HG02840 (cell line): ENCODE data around the gene QSOX1.

Experiments used
- ATAC-seq: cut with Tn5 transposase; IDR thresholded peaks from one replicate; pipeline ENCODE4 v1.9.1; 2021; ENCODE audit warnings: mild to moderate bottlenecking, moderate library complexity, moderate number of reproducible peaks; ENCODE audit not compliant: unreplicated experiment, low FRiP score

The QSOX1 gene

GRCh38 chr1:180144659-180145357, 9.9 kb upstream of the QSOX1 start:
- ATAC-seq: no peak

- ATAC-seq: no peak
Observed at GRCh38 chr1:180145446-180145845, 9.2 kb upstream of the QSOX1 start.

GRCh38 chr1:180150982-180151381, 3.7 kb upstream of the QSOX1 start:
- no peak for ATAC-seq

- ATAC-seq: no peak
Observed at GRCh38 chr1:180151508-180151907, 3.2 kb upstream of the QSOX1 start.

GRCh38 chr1:180152588-180152987, 2.1 kb upstream of the QSOX1 start:
- ATAC-seq: no peak

- no peak for ATAC-seq
Observed at GRCh38 chr1:180153032-180153431, 1.6 kb upstream of the QSOX1 start.

- ATAC-seq: no peak
Observed at GRCh38 chr1:180154003-180154324, 705 bp upstream of the QSOX1 start.

GRCh38 chr1:180155182-180155682, 563 bp downstream of the QSOX1 start:
- ATAC-seq: no peak

GRCh38 chr1:180156201-180156600, 1.5 kb downstream of the QSOX1 start:
- ATAC-seq: no peak

- no peak for ATAC-seq
Observed at GRCh38 chr1:180156631-180157091, 2.0 kb downstream of the QSOX1 start.

GRCh38 chr1:180157108-180157507, 2.4 kb downstream of the QSOX1 start:
- no peak for ATAC-seq

- ATAC-seq: no peak
Observed at GRCh38 chr1:180157576-180158057, 2.9 kb downstream of the QSOX1 start.

GRCh38 chr1:180158149-180159147, 3.8 kb downstream of the QSOX1 start:
- no peak for ATAC-seq

- ATAC-seq: no peak
Observed at GRCh38 chr1:180160357-180160756, 5.7 kb downstream of the QSOX1 start.

GRCh38 chr1:180163041-180163440, 8.4 kb downstream of the QSOX1 start:
- ATAC-seq: no peak

GRCh38 chr1:180165096-180165495, 10.4 kb downstream of the QSOX1 start:
- no peak for ATAC-seq

- ATAC-seq: no peak
Observed at GRCh38 chr1:180165509-180166435, 11.1 kb downstream of the QSOX1 start.

GRCh38 chr1:180166436-180166800, 11.7 kb downstream of the QSOX1 start:
- no peak for ATAC-seq

GRCh38 chr1:180167021-180167701, 12.5 kb downstream of the QSOX1 start:
- no peak for ATAC-seq
